Measurements from ENCODE around the gene RNF26.

RNF26 gene

DNA sequence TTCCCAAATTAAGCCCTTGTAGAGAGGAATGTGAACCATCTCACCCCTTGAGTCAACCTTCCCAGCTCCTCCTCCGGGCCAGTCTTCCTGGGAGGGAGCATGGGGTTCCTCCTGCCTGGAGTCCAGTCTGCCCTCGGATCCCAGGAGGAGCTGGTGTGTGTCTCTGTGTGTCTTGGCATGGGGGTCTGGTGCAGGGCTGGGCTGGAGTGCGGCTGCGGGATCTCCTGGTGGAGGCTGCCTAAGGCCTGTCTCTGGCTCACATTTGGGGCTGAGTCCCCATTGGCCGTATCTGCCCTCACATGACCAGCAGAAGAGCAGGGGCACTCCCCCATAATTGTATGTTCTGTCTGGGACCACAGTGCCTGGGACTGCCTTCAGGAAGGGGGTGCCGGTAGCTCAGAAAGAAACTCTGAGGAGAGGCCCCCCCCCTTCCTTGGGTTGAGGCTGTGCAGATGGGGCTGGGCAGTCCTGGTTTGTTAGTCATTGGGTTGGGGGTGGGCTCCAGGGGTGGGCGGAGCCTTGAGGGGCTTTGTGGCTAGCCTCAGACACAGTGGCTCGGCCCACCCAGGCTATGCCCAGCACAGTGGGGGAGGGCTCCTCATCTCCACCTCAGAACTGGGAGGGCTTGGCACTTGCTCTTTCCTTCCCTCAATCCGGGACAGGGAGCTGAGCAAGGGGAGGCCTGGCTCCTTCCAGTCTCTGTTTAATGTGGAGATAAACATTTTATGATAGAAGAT lies 3.4 kb downstream of the RNF26 start:
- DNase-seq = no peak

DNA sequence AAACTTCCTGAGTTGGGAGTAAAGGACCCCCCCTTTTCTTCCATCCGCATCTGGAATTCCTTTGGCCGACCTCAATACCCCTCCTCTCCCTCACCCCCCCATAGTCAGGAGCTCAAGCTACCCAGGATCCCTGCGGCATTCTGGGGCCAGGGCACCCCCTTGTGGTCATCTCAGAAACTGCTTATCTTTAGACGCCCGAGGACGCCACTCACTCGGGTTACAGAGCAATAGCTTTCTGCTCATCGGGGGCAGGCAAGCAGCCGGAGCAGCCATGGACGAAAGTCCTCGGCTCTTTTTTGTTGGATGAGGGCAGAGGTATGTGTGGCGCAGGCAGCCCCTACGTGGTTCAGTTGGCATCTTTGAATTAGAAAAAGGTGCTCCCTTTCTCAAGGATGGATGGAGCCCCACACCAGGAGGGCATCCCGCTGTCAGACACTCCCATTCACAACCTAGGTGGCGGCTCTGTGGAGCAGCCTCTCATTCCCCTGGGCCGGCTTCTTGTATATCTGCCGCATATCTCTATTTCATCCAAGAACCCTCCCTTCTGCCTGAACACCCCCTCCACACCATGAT lies 4.1 kb downstream of the RNF26 start:
- peak; percentile 85 to 96 for DNase-seq

DNA sequence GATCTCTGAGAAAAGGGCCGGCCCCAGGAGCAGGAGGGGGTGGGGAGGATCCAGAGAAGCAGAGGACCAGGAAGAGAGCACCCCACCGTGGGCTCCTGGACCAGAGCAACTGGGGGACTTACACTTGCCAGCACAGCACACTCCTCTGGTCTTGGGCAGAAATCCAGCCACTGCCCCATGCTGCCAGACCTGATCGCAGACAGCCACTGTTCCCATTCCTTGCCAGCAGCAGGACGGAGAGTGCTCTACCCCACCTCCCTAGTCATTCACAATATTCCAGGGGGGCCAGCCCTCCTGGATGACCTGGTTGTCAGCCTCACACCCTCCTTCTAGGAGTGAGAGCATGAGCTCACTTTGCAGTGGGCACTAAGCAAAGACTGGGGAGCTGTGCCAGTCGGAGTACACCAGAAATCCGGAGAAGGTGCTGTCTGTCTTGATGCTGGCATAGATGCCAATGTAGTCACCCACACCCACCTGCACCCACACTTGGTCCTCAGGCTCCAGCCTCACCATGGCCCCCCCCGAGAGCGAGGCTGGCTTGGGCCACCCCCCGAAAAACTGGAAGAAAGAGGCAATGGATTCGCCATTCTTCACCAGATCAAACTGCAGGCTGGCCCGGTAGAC lies 4.8 kb downstream of the RNF26 start:
- DNase-seq = peak in 1 of 2 experiments; percentile 60

DNA sequence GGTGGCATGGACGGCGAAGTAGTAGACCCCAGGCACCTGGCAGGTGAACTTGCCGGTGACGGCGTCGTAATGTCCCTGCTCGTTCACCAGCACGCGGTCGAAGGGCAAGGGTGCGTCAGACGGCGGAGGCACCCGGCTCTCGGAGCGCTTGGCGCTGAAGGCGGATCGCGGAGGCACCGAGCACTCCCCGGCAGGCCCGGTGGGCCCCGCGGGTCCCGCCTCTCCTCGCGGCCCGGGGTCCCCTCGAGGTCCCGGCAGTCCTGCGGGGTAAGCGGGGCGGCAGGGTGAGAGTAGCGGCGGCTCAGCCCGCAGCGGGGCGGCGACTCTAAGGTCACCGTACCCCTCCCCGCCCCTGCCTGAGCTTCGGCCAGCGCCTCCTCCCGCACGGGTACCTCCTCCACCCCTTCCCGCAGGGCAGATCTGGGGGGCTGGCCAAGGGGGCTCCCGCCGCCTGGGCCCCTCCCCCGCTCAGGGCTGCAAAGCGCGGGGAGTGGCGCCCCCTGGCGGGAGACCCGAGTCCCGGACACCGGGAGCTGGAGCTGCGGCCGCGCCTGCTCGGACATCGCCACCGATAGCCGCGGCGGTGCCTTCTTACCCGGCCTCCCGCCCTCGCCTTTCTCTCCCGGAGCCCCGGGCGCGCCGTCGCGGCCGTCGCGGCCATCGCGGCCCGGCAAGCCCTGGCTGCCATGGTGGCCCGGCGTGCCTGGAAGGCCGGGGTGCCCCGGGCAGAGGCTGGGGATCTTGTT lies 5.4 kb downstream of the RNF26 start:
- DNase-seq = peak in 1 of 2 experiments; percentile 90

DNA sequence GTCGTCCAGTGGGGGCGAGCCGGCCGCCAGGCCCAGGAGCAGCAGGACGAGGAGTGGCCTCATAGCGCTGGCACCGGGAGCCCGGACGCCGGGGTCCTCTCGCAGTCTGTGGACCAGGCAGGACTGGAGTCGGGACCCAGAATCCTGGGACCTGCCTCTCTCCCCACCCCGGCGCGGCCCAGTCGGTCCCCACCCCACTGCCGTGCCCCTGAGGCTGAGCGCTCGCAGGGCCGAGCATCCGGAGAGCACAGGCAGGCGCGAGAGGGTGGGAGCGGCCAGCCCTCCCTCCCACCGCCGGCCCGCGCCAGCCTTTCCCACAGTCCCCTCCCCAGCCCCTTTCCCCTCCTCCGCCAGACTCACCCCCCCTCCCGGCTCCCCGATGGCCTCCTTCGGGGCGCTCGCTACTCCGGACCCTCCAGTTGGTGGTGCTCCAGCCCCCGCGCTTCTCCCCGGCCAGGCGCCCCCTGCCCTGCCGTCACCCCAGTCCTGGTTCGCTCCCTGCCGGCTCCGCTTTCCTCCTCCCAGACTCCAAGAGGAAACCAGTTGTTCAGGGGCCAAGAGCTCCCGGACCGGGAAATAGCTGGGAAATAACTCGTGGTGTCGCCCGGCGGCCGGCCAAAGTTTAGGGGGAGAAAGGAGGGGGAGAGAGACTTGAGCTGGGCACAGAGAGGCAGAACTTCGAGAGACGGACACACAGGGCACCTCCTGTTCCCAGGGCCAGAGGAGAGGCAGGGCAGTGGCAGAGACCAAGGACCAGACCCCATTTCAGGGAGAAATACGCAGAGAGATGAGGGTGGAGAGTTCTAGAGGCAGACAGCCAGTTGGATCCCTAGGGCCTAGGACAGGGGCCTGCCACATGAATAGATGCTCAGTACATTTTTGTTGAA lies 6.3 kb downstream of the RNF26 start, which contains the start of gene C1QTNF5:
Gene C1QTNF5, minus strand, starts transcription at position 549 of the 887 bp plus-strand sequence. Its CDS starts 486 bp downstream, at position 63.
- DNase-seq = no peak

DNA sequence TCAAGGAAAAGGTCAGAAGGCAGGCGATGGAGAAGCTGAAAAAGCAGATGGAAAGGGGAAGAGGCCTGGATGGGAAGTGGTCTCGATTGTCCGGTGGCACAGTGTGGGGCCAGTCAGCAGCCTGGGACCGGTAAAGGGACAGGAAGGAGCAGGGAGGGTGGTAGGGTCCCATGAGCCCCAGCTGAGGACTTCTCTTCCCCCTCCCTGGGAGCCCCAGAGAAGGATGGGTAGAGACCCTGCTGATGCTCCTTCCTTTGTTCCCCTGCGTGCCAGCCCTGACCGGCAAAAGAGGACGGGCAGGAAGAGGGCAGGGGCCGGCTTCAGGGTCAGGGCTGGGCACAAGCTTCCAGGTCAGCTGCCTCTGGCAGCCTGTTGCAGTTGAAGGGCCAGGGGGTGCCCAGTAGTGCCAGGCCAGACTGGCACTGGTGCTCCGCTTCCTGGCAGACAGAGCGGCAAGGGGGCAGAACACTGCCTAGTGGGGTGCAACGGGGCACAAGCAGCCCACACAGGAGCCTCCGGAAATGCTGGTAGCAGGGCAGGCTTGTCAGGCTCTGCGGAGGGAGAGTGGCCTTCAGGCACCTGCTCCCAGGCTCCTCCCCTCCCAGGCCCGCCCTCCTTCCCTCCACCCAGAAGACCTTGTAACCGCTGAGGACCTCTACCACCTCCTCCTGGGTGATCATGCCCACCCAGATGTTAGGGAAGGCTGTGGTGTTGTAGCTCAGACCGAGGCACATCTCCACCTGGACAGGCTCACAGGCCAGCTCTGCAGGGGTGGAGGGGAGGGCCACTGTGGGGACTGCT lies 7.1 kb downstream of the RNF26 start:
- peak in 1 of 2 experiments; percentile 52 for DNase-seq

DNA sequence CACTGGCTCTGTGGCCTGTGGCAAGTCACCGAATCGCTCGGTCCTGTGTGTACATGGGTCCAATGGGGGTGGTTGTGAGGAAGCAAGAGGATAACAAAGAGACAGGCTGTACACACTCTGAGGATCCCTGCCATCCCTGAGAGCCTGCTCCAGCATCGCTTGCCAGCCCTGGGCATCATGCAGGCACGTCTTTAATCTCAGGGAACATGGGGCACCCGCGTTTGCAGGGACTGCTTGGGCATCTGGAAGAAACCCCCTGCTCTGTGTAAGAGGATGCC lies 7.6 kb downstream of the RNF26 start:
- DNase-seq = no peak

DNA sequence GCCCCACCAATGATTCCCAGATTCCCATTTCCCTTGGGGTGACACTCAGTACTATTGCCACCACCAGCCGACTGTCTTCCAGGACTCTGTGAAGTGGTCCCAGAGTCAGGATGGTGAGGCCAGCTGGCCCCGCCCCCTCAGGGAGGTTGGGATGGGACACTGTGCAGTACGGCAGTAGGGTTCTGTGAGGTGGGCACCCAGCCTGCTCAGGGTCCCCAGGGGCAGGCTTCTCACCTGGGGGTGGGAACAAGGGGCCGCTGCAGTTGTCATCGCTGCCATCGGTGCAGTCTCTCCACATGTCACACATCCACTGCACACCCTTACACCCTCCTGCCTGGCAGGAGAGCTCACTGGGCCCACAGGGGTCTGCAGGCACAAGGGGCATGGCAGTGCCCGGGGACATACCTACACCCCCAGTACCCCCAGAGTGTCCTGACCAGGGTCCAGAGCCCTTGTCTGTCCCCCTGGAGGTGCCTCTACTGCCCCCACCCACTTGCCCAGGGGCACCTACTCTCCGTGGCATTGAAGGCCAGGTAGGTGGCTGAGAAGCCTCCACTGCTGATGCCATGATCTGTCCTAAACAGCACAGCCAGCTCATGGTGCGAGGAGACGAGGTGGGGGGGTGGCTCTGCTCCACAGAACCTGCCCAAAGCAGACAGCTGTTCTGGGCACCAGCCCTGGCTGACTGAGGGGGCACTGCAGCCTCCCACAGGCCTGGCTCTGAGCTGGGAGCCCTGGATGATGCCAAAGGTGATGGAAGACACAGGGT lies 8.2 kb downstream of the RNF26 start:
- DNase-seq = no peak

DNA sequence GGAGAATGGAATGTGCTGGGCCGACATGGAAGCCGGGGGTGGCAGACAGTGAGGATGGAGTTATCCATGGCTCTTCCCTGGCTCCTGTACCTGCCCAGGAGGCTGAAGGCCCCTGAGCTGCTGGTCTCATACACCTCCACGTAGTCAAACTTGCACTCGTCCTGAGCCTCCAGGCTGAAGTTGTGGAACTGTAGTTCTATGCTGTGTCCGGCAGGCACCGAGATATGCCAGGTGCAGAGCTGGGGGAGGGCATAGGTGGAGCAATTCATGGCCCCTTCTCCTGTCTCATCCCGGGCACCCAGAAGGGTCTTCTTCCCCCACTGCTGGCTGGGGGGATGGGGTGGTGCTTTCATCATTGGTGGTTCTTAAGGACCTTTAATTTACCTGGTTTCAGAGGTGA lies 9.4 kb downstream of the RNF26 start:
- DNase-seq = no peak

DNA sequence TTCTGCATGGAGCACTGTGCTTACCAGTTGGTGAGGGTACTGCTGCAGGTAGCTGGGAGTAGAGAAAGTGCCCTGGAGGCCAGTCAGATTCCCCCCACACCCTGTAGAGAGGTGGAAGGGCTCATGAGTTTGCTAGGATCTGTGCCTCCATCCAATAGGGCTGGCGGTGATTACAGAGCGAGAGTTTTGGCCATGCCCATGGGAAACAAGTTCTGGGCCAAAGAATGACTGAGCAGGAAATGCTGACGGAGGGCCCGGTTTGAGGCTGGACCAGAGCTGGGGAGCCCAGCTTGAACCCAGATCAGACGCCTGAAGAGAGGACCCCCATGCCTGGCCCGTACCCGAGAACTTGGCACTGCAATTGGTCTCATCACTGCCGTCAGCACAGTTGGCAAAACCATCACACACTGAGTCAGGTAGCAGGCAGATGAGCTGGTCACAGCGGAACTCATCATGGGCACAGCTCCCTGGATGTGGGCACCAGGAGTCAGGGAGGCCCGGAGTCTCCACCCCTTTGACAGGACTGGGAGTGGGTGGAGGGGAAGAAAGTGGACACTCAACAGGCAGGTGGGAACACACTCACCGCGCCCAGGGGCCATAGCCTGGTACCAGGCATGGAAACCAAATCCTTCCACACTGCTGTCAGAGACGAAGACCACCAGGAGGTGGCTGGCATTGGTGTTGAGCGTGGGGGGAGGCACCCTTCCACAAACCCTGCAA lies 10.1 kb downstream of the RNF26 start:
- DNase-seq = no peak

DNA sequence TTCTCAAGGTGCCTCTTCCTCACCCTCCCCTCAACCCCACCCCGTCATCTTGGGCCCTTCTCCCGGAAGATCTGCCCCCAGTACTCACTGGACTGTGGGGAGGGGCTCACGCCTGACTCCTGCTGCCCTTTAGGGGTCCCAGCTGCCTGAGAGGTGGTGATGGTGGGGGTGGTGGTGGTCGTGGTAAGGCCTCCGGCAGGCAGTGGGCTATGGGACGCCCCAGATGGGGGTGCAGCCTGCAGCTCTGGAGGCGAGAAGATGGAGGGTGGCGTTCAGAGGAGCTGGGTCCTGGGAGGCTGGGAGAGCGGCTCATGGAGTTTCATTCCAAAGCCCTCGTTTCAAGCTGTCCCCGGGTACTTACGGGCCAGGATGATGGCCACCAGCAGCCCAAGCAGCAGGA lies 11.4 kb downstream of the RNF26 start:
- DNase-seq = no peak

DNA sequence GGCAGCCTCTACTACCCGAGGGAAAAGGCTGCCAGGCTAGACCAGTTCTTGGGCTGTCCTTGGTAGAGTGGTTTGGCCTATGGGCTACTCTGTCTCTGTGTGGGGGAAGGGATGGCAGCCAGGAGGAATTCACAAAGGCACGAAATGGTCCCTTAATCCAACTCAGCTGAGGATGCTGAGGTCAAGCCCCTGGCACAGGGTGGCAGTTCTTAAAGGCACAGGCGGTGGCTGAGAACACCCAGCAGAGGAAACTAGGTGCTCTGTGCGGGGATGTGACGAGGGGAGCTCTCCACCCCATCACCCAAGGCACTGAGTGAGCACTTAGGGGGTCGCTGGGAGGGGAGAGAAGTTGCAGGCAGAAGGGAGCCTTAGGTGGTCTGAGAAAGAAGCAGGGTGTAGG lies 12.3 kb downstream of the RNF26 start, which contains the start of gene MFRP:
Gene MFRP, minus strand, starts transcription at position 101 of the 400 bp plus-strand sequence. CDS start 192 bp downstream, outside the sequence.
- no peak for DNase-seq

DNA sequence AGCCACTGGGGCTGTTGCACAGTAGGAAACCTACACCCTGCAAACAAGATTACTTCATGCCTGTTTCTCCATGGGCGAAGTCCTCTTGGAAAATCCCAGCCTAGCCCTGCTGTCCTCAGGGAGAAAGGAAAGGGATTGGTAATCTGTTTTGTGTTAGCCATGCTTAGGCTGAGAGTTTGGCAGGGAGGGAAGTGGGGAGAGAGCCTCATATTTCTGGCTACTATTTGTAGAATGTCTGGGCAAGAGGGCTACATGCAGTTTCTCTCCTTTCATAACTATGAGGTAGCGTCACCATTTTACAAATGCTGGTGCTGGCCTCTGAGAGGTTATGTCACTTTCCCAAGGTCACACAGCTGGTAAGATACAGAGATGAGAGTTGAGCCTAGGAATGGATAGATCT lies 12.9 kb downstream of the RNF26 start:
- no peak for DNase-seq

DNA sequence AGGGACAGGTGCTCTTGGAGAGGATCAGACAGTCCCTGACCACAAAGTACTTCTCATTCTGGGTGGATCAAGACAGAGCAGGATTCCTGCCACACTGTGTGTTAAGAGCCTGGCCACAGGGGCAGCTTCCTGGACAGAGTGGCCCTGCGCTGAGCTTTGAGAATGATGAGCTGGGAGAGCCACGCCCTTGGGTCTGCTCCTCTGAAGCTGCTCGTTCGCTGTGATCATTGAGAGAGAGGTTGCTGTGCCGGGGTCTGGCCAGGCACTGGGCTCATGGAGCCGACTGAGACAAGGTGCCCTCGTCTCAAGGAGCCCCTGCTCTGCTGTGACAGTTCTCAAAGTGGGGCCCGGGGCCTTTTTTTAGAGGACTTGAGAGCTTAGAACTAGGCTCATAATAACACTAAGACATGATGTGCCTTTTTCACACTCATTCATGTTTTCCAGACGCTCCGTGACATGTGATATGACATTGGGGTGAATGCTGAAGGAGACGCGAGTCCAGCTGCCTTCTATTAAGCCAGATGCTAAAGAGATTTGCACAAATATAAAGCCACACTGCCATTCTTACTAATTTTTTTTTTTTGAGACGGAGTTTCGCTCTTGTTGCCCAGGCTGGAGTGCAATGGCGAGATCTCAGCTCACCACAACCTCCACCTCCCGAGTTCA lies 13.7 kb downstream of the RNF26 start:
- peak in 1 of 2 experiments; percentile 55 for DNase-seq

DNA sequence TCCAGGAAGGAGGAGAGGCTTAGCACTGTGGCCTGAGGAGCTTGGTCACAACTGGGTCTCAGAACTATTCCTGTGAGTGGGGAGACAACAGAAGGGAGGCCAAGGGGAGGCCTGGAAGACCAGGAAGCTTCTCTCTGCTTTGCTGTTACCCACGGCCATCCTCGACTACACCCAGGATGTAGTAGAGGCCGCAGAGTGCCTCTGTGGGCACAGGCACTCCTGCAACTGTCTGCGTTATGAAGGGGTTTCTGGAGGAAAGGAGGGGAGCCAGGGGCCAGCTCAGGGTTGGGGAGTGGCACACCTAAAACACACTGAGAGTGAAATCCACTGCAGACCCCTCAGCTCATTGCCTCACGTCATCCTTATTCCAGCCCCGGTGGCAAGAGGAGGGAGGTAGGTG lies 16.0 kb downstream of the RNF26 start:
- no peak for DNase-seq

DNA sequence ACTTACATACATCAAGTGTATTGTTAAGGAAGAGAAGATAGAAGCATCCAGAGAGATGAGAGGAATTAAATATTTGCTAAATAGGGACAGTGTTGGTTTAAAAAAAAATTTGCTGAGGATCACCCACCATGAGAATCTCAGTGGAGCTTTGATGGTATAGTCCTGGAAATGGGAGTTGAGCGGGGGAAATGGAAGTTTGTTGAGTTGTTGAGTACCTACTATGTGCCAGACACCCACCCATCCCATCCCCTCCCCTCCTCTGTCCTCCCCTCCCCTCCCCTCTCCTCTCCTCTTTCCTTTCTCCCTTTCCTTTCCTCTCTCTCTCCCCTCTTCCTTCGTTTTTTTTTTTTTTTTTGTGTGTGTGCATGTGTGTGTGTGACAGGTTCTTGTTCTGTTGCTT lies 16.9 kb downstream of the RNF26 start:
- DNase-seq = no peak

DNA sequence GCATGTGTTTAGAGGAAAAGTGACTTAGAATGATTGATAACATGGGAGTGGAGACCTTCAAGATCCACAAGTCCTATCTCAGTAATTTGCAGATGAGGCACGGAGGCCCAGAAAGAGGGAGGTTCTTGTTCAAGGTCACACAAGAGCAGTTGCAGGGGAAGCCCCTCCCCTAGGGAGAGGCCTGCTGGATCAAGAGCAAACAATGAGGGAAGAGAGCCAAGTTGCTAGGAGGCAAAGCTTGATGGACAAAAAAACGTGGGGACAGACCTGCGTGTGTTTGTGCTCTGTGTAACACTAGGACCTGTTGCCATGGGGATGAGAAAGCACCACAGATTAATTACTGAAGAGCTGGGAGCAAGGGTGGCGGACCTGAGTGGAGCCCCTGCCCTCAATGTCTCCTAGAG lies 18.5 kb downstream of the RNF26 start:
- DNase-seq = peak; percentile 69 to 71

DNA sequence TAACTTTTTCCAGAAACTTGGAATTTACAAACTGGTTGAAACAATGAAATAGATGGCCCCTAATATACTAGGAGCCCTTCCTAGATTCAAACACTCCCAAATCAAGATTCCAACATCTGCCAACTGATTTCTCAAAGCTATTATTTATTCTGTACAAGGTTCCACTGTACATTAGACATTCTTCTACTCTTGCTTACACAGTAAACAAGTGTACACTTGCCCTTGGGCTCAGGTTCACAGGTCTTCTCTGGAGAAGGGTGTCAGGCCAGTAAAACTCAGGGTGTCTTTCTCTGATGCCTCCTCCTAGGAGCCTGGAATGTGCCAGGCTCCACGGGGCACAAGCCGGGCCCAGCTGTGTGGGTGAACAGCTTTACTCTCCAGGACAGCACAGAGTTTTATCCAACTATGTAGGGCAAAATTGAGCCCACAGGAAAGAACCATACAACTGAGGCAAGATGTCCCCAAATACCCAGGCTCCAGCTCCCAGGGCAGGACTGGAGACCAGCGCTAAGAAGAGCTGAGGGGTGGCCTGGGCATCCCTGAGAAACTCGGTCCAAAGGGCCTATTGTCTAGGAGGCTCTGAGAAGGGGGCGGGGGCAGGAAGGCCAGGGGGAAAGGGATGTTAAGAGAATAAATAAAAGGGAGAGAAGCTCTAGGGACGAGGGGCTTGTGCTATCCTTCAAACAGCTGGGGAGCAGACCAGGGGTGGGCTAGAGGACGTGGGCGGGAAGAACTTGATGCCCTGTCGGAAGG lies 20.9 kb downstream of the RNF26 start:
- no peak for DNase-seq

All from NCI-H526 (cell line).